Measurements from ENCODE around the gene SLC22A17. TPM values are rescaled to one million over a fixed set of nuclear protein-coding genes. Genes with fewer than 3 reads are reported as not detected.

Gene SLC22A17
- total and polyA plus RNA-seq, 2 of the 13 experiments (the other 11 are each of a cell fraction or from before 2014, with no cell fraction given) = 0.95 to 1.1 TPM

- TF ChIP-seq HNF1A (IDR thresholded peaks at IDR 0.05; ENCODE audit: low read depth) = peak; percentile 41; the same call in 1 of the 2 replicates
- TF ChIP-seq HNF1A (CRISPR knock-in tag; IDR thresholded peaks at IDR 0.05; ENCODE audit: borderline replicate concordance) = 0 out of 2 replicates have a peak, but pooled peaks have one; percentile 34
- no peak for TF ChIP-seq HNRNPLL (IDR thresholded peaks at IDR 0.05; ENCODE audit: low read depth, low read length, poor library complexity, severe bottlenecking)
- TF ChIP-seq ZSCAN31 (CRISPR knock-in tag; IDR thresholded peaks at IDR 0.05; ENCODE audit: low read depth) = no peak
- TF ChIP-seq CEBPG (CRISPR knock-in tag; IDR thresholded peaks at IDR 0.05) = no peak
- no peak for TF ChIP-seq RAD51 (IDR thresholded peaks at IDR 0.05; ENCODE audit: borderline replicate concordance)
- TF ChIP-seq NBN (conservative IDR thresholded peaks at IDR 0.05) = no peak
- TF ChIP-seq ARNT (IDR thresholded peaks at IDR 0.05) = no peak
- no peak for TF ChIP-seq AHR (CRISPR knock-in tag; IDR thresholded peaks at IDR 0.05)
- no peak for TF ChIP-seq NAIF1 (CRISPR knock-in tag; IDR thresholded peaks at IDR 0.05; ENCODE audit: borderline replicate concordance)
- TF ChIP-seq ARID3A (IDR thresholded peaks at IDR 0.05; ENCODE audit: low read depth, low read length) = no peak
- no peak for TF ChIP-seq GMEB1 (CRISPR knock-in tag; IDR thresholded peaks at IDR 0.05; ENCODE audit: borderline replicate concordance)
- no peak for TF ChIP-seq MAZ (IDR thresholded peaks at IDR 0.05; ENCODE audit: borderline replicate concordance, low read depth, low read length)
- no peak for TF ChIP-seq MAZ (CRISPR knock-in tag; IDR thresholded peaks at IDR 0.05; ENCODE audit: low read depth)
- no peak for TF ChIP-seq CSRNP2 (CRISPR knock-in tag; conservative IDR thresholded peaks at IDR 0.05; ENCODE audit: low read depth)
- TF ChIP-seq TEAD3 (CRISPR knock-in tag; optimal IDR thresholded peaks at IDR 0.05; ENCODE audit: borderline replicate concordance) = no peak
- TF ChIP-seq JDP2 (CRISPR knock-in tag; IDR thresholded peaks at IDR 0.05; ENCODE audit: borderline replicate concordance) = no peak; the same call in 1 of the 2 replicates
- no peak for TF ChIP-seq HMG20A (CRISPR knock-in tag; IDR thresholded peaks at IDR 0.05; ENCODE audit: borderline replicate concordance)
- TF ChIP-seq ZNF562 (CRISPR knock-in tag; IDR thresholded peaks at IDR 0.05; ENCODE audit: borderline replicate concordance) = no peak
- TF ChIP-seq ZFP1 (CRISPR knock-in tag; IDR thresholded peaks at IDR 0.05) = no peak
- TF ChIP-seq FIP1L1 (IDR thresholded peaks at IDR 0.05; ENCODE audit: borderline replicate concordance, insufficient read depth, low read depth, low read length) = 0 out of 2 replicates have a peak, but pooled peaks have one; percentile 30
Observed at GRCh38 chr14:23326491-23327332, 26.0 kb downstream of the SLC22A17 start (continued).
